RPMI8226 (cell line): ENCODE measurements around the gene RICTOR.

Experiments
- DNase-seq: peaks from one replicate; pipeline ENCODE4 v3.0.0-alpha.2; 2015

RICTOR gene

GRCh38 chr5:38931731-38932130, 142.5 kb downstream of the RICTOR start:
- no peak for DNase-seq

GRCh38 chr5:38929838-38930237, 144.4 kb downstream of the RICTOR start:
- no peak for DNase-seq

DNA sequence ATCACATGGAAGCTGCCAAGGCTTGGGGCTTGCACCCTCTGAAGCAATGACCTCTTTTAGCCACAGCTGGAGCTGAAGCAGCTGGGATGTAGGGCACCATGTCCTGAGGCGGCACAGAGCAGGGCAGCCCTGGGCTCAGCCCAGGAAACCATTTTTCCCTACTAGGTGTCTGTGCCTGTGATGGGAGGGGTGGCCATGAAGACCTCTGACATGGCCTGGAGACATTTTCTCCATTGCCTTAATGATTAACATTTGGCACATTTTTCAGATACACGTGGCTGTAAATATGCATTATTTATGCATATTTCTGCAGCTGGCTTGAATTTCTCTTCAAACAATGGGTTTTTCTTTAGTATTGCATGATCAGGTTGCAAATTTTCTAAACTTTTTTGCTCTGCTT, 146.7 kb downstream of the RICTOR start:
- no peak for DNase-seq

GRCh38 chr5:38926121-38926520, 148.1 kb downstream of the RICTOR start:
- no peak for DNase-seq

DNA sequence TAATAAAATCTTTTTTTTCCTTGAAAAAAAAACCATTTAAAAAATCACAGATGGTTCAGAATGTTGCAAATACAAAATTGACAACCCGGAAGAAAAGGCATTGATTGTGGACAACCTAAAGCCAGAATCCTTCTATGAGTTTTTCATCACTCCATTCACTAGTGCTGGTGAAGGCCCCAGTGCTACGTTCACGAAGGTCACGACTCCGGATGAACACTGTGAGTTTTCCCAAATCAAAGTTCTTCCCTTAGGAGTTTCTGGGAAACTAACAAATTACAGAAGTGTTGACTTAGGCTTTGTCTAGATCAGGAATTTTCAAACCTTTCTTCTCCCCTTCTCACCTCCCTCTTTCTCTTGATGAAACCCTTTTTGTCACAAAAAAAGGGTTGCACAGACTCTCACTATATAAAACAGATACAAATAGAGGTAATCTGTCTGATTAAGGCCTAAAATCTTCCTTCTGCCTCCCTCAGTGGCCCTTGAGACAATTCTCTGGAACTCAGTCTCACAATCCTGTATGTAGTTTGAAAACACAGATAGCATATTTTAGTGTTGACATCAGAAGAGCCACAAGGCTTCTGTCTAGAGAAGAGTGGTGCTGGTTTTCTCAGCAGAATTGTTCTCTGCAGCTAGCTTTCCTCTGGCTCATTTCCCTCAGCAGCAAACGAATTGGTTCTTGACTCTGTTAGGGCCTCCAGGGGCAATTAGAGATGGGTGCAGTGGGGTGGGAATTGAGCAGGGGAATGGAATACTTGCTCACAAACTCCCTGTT, 148.9 kb downstream of the RICTOR start:
- no peak for DNase-seq

DNA sequence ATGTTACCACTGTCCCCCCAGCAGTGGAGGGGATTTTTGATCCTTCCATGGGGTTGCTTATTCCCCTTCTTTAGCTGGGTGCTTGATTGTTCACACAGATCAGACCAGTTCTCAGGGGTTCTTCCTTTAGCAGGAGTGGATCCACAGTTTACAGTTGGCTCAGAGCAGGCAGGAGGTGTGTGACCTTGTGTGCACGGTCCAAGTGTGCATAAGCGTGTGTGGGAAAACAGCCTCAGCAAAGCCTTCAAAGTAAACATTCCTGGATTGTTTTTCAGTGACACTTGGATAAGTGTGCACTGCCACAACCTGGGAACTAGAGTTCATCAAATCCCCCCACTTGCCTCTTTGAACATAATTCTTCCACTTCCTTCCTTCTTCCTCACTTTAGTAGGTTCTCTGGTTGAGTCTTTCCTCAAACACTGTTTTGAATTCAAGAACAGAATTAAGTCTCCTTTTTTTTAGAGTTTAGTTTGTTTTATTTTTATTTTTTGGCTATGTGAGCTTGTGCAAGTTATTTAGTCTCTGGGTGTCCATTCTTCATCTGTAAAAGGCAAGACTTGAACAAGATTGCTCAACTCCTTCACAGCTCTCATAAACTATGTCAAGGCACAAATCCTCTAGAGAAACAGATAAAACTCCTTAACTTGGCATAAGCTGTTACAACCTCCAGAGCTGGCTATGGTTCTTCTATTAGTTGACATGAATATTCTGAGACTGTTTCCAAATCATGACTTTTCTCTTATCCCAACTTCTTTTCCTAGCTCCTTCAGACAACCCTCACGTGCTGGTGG, 150.3 kb downstream of the RICTOR start:
- DNase-seq = no peak

GRCh38 chr5:38922199-38922598, 152.0 kb downstream of the RICTOR start:
- DNase-seq = peak; percentile 45

GRCh38 chr5:38921174-38921573, 153.0 kb downstream of the RICTOR start:
- peak; percentile 20 for DNase-seq

GRCh38 chr5:38916802-38917201, 157.4 kb downstream of the RICTOR start:
- no peak for DNase-seq

DNA sequence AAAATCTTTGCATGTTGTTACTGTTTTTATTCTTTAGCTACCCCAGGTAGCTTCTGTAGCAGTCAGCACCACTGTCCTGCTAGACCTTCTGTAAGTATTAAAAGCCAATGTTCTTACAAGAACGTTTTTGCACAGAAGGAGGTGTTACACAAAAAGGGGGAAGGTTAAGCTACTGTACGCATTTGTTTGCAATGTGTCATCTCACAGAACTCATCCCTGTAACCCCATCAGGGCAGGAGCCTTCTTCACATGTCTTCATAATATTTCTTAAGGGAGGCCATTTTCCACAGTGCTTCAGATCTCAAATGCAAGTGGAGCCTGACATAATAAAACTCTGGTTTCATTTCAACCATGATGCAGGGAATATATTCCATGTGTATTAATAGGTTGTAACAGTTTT, 160.5 kb downstream of the RICTOR start:
- no peak for DNase-seq

- DNase-seq = no peak
Measured at GRCh38 chr5:38911933-38912332, 162.3 kb downstream of the RICTOR start.

DNA sequence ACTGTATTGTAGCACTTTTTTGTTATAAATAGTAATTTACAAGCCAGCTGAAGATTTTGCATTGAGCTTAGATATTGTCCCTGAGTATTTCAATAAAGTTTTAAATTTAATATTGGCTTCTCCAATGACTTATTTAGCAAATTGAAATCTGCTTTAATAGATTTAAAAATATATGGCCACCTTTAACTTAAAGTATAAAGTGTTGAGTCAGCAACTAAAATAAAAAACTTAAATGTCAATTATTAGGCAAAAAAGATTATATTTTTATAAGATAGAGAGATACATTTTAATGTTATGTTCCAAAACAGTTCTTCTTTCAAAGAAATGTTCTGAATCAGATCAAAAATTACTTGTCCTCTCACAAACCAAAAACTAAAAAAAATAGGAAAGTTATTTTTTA, 167.7 kb downstream of the RICTOR start:
- no peak for DNase-seq

DNA sequence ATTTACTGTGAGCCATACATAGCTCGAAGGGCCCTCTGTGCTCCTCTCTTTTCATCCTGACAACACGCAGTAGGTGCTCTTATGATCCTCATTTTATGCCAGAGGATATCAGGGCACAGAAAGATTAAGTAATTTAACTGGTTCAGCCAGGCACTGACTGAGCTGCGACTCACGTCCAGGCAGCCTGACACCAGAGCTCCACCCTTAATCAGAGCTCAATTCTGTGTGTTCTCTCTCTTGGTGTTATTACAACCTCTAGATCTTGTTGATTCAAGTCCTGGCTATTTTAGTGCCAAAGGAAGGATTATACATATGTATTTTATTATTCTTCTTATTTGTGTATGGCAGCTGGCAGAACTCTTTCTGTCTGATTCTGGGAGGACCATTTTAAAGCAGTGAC, 168.7 kb downstream of the RICTOR start:
- DNase-seq = no peak

DNA sequence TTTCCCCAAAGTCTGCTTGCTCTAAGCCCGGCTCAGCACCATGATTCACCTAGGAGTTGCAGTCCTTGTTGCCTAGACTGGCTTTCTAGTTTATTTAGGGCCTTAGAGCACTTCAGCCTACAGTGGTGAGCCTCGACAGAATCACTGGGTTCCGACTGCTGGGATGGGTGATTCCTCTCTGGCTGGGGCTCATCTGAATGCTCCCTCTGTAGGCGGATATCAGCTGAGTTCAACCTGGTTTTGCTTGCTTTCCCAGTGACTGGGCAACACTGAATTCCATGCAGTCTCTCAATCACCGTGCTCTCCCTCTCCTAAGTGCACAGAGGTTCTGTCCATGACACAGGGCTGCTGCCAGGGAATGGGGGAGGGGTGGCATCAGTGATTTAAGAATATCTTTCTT, 174.3 kb downstream of the RICTOR start:
- no peak for DNase-seq

DNA sequence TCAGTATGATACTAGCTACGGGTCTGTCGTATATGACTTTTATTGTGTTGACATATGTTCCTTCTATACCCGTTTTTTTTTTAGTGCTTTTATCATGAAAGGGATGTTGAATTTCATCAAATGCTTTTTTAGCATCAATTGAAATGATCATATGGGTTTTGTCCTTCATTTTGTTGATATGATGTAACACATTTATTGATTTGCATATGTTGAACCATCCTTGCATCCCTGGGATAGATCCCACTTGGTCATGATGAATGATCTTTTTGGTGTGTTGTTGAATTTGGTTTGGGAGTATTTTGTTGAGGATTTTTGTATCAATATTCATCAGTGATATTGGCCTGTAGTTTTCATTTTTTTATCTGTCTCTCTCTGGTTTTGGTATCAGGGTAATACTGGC, 177.4 kb downstream of the RICTOR start:
- DNase-seq = no peak

DNA sequence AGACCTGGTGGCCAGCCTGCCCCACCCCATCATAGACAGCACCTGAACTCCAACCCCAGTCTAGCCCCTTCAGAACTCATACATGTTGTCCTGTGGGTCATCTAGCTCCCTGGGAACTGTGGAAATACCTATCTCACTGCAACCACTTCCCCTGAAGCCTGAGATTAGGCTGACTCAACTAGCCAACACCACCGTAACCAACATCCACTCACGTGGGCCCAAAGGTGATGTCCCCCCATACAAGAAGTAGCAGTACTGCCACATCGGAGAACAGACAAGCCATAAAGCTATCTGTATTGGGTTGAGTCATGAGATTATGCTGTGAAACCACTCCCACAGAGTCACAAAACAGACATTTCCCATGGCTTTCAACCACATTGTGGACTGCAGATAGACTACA, 181.8 kb downstream of the RICTOR start:
- DNase-seq = no peak

DNA sequence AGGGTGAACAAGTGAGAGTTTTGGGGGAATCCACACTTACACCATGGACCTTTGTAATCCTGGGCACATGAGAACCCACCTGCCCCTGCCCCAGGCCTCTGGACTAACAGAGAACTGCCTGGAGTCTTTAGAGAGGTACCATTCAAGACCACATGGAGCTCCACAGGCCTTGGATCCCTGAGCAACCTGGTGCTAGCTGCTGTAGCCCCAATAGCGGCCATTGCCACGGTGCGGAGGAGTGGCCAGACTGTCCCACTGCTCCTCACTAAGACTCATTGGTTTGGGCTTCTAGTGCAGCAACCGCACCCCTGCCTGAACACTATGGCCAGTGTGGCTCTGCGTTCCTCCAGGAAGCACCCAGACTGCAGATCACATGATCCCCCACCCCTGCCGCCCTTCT, 182.6 kb downstream of the RICTOR start:
- DNase-seq = no peak

DNA sequence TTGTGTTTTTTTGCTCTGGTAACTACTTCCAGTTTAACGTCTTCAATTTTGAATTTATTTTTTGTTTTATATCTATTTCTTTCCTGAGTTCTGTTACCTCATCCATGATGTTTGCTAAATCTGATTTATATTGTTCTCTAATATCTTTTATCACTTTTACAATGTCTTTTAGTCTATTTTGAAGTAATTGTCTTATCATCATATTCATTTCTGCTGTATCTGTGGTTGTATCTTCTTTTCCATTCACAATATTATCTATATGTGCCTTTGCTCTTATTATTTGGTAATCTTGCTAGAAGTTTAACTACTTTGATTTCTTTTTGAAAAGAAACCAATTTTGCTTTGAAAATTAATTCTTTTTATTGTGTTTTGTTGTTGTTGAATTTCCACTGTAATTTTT, 184.8 kb downstream of the RICTOR start:
- DNase-seq = no peak

GRCh38 chr5:38888041-38888440, 186.2 kb downstream of the RICTOR start:
- peak; percentile 9 for DNase-seq
